HG03159 (cell line): ENCODE data around the gene PANK4.
A peak's percentile ranks its signal among the peaks of the same experiment; 100 is the strongest.

Source experiments
- ATAC-seq: cut with Tn5 transposase; IDR thresholded peaks from one replicate; pipeline ENCODE4 v1.9.1; 2021; ENCODE audit warnings: mild to moderate bottlenecking, moderate library complexity; ENCODE audit not compliant: unreplicated experiment

PANK4 gene

GRCh38 chr1:2530513-2531361 is 4.3 kb upstream of the PANK4 start:
- no peak for ATAC-seq

GRCh38 chr1:2529784-2530512 is 3.6 kb upstream of the PANK4 start, which contains the start of gene HES5:
Gene HES5 (minus strand): TSS chr1:2530263. CDS start chr1:2530164, 99 bp downstream.
- ATAC-seq, result no peak

- ATAC-seq, result no peak
Measured at GRCh38 chr1:2528966-2529783, 2.8 kb upstream of the PANK4 start.

GRCh38 chr1:2528611-2528965 is 2.2 kb upstream of the PANK4 start:
- no peak for ATAC-seq

GRCh38 chr1:2528016-2528415 is 1.6 kb upstream of the PANK4 start:
- no peak for ATAC-seq

GRCh38 chr1:2527556-2527860 is 1.1 kb upstream of the PANK4 start:
- ATAC-seq, result no peak

GRCh38 chr1:2526824-2527555 is 594 bp upstream of the PANK4 start:
- peak; percentile 36 for ATAC-seq

- ATAC-seq, result no peak
Measured at GRCh38 chr1:2525572-2525919, 850 bp downstream of the PANK4 start.

- ATAC-seq, result no peak
Measured at GRCh38 chr1:2523891-2524609, 2.3 kb downstream of the PANK4 start.

GRCh38 chr1:2523191-2523890 is 3.1 kb downstream of the PANK4 start:
- no peak for ATAC-seq

- ATAC-seq, result no peak
Measured at GRCh38 chr1:2522230-2522629, 4.2 kb downstream of the PANK4 start.

- no peak for ATAC-seq
Measured at GRCh38 chr1:2520806-2521205, 5.6 kb downstream of the PANK4 start.

GRCh38 chr1:2520206-2520605 is 6.2 kb downstream of the PANK4 start:
- no peak for ATAC-seq

- no peak for ATAC-seq
Measured at GRCh38 chr1:2519729-2520128, 6.7 kb downstream of the PANK4 start.

GRCh38 chr1:2519029-2519685 is 7.2 kb downstream of the PANK4 start:
- ATAC-seq, result no peak

GRCh38 chr1:2518528-2518927 is 7.9 kb downstream of the PANK4 start:
- no peak for ATAC-seq

GRCh38 chr1:2517966-2518365 is 8.4 kb downstream of the PANK4 start:
- ATAC-seq, result no peak

GRCh38 chr1:2516946-2517345 is 9.4 kb downstream of the PANK4 start:
- no peak for ATAC-seq

- no peak for ATAC-seq
Measured at GRCh38 chr1:2516124-2516523, 10.3 kb downstream of the PANK4 start.
